GM12878 (cell line): ENCODE data around the gene KLHL2. TPM values are rescaled to one million over a fixed set of nuclear protein-coding genes. Genes with fewer than 3 reads are reported as not detected.

Source experiments
- ATAC-seq: fragments of 200-7000 bp; cut with Tn5 transposase; 3 replicates; pipeline ENCODE4 v1.9.1; 2020; ENCODE audit warnings: mild to moderate bottlenecking, moderate library complexity
- BruUV-seq: library from RNA; stranded (reverse); fragments of 400-500 nt; replicated peaks from 2 replicates; lab custom pipeline; 2021; lab: Mats Ljungman, UMichigan
- CTCF ChIA-PET: fragments of 300-600 bp; sonication (Branson Sonifier 250); formaldehyde crosslinking; extraction: SDS; loops from one replicate; lab custom pipeline; 2021; ENCODE audit warnings: inconsistent platforms; lab: Yijun Ruan, JAX
- POLR2A ChIA-PET: fragments of 350-600 bp; formaldehyde crosslinking; extraction: SDS; loops from one replicate; lab custom pipeline; 2021; ENCODE audit warnings: inconsistent platforms; lab: Charles Lee
- RAD21 ChIA-PET: fragments of 300-600 bp; sonication (Branson Sonifier 250); formaldehyde crosslinking; loops from one replicate; lab custom pipeline; 2023; ENCODE audit warnings: antibody characterized with exemption; ENCODE audit not compliant: unreplicated experiment; lab: Charles Lee
- SMC1A ChIA-PET: fragments of 300-600 bp; sonication (Branson Sonifier 250); formaldehyde crosslinking; loops from one replicate; lab custom pipeline; 2023; ENCODE audit not compliant: unreplicated experiment, uncharacterized antibody; lab: Charles Lee
- DNase-seq: peaks from one replicate; pipeline ENCODE4 v3.0.0-alpha.2; 2011; ENCODE audit warnings: low read depth, low spot score
- FAIRE-seq: peaks from 3 replicates; lab custom pipeline; 2011; peaks lifted over from hg19 to GRCh38; lab: Jason Lieb, UNC
- H2AFZ ChIP-seq: 2 replicates; pipeline ENCODE4 v1.6.0; 2011; ENCODE audit warnings: low read depth, low read length, control low read depth; ENCODE audit not compliant: control insufficient read depth
- H3K27ac ChIP-seq: 2 replicates; pipeline ENCODE4 v1.5.1; 2011; ENCODE audit warnings: control low read depth; ENCODE audit not compliant: control insufficient read depth, insufficient read depth
- H3K27me3 ChIP-seq, 2 experiments: replicated peaks in 1 of 2; 2 replicates each; pipeline versions ENCODE4 v1.6.0 to v1.6.1; 2011; ENCODE audit warnings: low read length in 1 of 2; ENCODE audit not compliant: control insufficient read depth in 2 of 2, insufficient read depth in 2 of 2
- H3K36me3 ChIP-seq, 2 experiments: 2 replicates each; pipeline ENCODE4 v1.5.1; 2011; ENCODE audit warnings: low read length in 1 of 2; ENCODE audit not compliant: control insufficient read depth in 2 of 2, insufficient read depth in 2 of 2
- H3K4me1 ChIP-seq: 2 replicates; pipeline ENCODE4 v1.6.1; 2011; ENCODE audit warnings: mild to moderate bottlenecking, low read length, moderate library complexity, mixed read lengths; ENCODE audit not compliant: control insufficient read depth, insufficient read depth
- H3K4me2 ChIP-seq: 2 replicates; pipeline ENCODE4 v1.6.0; 2011; ENCODE audit warnings: control low read depth; ENCODE audit not compliant: control insufficient read depth, insufficient read depth
- H3K4me3 ChIP-seq: fragments of 200-600 bp; sonication (generic); 2 replicates; pipeline ENCODE4 v1.5.1; 2016
- H3K79me2 ChIP-seq: 2 replicates; pipeline ENCODE4 v1.6.0; 2011; ENCODE audit warnings: low read length; ENCODE audit not compliant: control insufficient read depth, insufficient read depth
- H3K9ac ChIP-seq: 2 replicates; pipeline ENCODE4 v1.8.0; 2011; ENCODE audit warnings: low read length, control low read depth, mixed read lengths; ENCODE audit not compliant: control insufficient read depth, insufficient read depth
- H3K9me3 ChIP-seq: replicated peaks from 3 replicates; pipeline ENCODE4 v1.5.1; 2011; ENCODE audit warnings: mild to moderate bottlenecking, low read length; ENCODE audit not compliant: control insufficient read depth, insufficient read depth
- H4K20me1 ChIP-seq: 2 replicates; pipeline ENCODE4 v1.6.0; 2011; ENCODE audit not compliant: control insufficient read depth, insufficient read depth
- HCFC1 ChIP-seq: fragments of 150-350 bp; IDR thresholded peaks from 2 replicates; pipeline ENCODE4 v1.6.1; 2014; ENCODE audit warnings: low read length
- IKZF1 ChIP-seq: fragments of 450-650 bp; conservative IDR thresholded peaks from 2 replicates; pipeline ENCODE4 v1.6.1; 2017; ENCODE audit warnings: antibody characterized with exemption, mild to moderate bottlenecking
- STAT1 ChIP-seq: fragments of 450-650 bp; conservative IDR thresholded peaks from 2 replicates; pipeline ENCODE4 v1.6.1; 2014; ENCODE audit warnings: antibody characterized with exemption, mild to moderate bottlenecking
- in situ Hi-C: fragments of 300-500 bp; cut with MboI; formaldehyde crosslinking; loops from 9 replicates; pipeline ENCODE4 v1.14.3; 2018; ENCODE audit warnings: mixed read lengths
- intact Hi-C: fragments of 100-400 bp; cut with micrococcal nuclease; formaldehyde crosslinking; loops from one replicate; pipeline ENCODE4 v1.14.2; 2022; ENCODE audit not compliant: unreplicated experiment
- polyA plus RNA-seq, 11 experiments: library from polyadenylated mRNA; depleted of rRNA in 4 of 11; unstranded in 6 of 11; stranded (reverse) in 5 of 11; fragments of >200 nt; fragmentation: Nextera tagmentation in 4 of 11; fragmentation: Illumina TruSeq in 1 of 11; extraction: Ambion mirVana in 4 of 11; extraction: Trizol in 1 of 11; gene quantifications; 1 replicate in 1 of 11; 2 replicates in 10 of 11; pipeline versions ENCODE4 v1.2.1 to v1.2.3, GENCODE V29; 2011 to 2016; ENCODE audit warnings: inconsistent platforms in 2 of 11, missing spikeins in 2 of 11, low read depth in 1 of 11
- total RNA-seq, 4 experiments: library from RNA; depleted of rRNA in 3 of 4; stranded (reverse); fragments of >200 nt in 3 of 4; fragmentation: Illumina TruSeq in 1 of 4; extraction: Trizol in 1 of 4; gene quantifications; 2 replicates each; pipeline versions ENCODE4 v1.2.1 to v1.2.3, GENCODE V29; 2013 to 2021
- TF ChIP-seq, protein P1 (sequence below): fragments of 450-650 bp; IDR thresholded peaks from 2 replicates; pipeline ENCODE4 v1.6.1; 2016; ENCODE audit warnings: mild to moderate bottlenecking
- TF ChIP-seq, protein P2 (sequence below): fragments of 450-650 bp; IDR thresholded peaks from 2 replicates; pipeline ENCODE4 v1.6.1; 2017; ENCODE audit warnings: mild to moderate bottlenecking, moderate library complexity
- TF ChIP-seq, protein P3 (sequence below): fragments of 450-650 bp; IDR thresholded peaks from 2 replicates; pipeline ENCODE4 v1.6.1; 2017; ENCODE audit warnings: mild to moderate bottlenecking, low read depth, inconsistent platforms; ENCODE audit not compliant: poor library complexity, severe bottlenecking
- TF ChIP-seq, protein P4 (sequence below): fragments of 450-650 bp; formaldehyde crosslinking; IDR thresholded peaks from 2 replicates; pipeline ENCODE4 v1.4.0; 2022; ENCODE audit warnings: mild to moderate bottlenecking, moderate library complexity

The KLHL2 gene
- total and polyA plus RNA-seq, 10 of the 15 experiments (the other 5 are each of a cell fraction or from before 2014, with no cell fraction given): 4.8 to 22.8 (median 12.9) TPM

DNA sequence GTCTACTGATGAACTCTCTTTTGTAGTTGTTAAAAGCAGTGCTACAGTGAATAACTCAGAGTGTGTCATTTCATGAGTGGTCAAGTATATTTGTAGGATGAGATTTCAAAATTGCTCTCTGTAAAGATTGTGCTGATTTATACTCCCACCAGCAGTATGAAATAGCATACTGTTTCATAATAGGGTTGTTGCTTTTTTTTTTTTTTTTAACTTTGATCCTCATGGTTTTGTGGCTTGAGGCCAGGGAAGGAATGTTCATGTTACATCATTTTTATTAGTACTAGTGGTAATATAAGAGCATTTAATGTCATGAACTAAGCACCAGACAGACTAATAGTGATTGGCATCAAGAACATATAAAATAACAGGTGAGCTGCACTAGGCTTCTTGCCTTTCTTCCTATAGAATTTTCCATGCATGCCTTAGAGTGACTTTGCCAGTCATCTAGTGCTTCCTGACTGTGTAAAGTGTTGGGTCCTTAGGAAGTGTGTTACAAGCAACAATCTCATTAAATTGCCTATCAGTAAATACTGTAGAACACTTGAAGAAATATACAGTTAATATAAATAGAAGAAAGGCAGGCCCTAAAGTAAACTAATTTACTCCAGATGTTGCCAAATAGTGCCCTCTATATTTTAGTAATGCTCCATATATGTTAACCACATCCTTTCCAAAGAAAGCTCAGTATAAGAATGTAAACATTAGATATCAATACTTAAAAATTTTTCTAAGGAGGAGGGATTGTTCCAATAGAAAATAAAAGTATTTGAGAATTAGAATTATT lies 81.5 kb downstream of the KLHL2 start:
- POLR2A ChIA-PET: interaction anchor here (0.7 kb wide), 1 partner anchor 21 kb away, joined by 4 read pairs; no protein-coding TSS in a partner anchor
- TF ChIP-seq, protein P1, sequence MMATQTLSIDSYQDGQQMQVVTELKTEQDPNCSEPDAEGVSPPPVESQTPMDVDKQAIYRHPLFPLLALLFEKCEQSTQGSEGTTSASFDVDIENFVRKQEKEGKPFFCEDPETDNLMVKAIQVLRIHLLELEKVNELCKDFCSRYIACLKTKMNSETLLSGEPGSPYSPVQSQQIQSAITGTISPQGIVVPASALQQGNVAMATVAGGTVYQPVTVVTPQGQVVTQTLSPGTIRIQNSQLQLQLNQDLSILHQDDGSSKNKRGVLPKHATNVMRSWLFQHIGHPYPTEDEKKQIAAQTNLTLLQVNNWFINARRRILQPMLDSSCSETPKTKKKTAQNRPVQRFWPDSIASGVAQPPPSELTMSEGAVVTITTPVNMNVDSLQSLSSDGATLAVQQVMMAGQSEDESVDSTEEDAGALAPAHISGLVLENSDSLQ: no peak
- TF ChIP-seq, protein P2, sequence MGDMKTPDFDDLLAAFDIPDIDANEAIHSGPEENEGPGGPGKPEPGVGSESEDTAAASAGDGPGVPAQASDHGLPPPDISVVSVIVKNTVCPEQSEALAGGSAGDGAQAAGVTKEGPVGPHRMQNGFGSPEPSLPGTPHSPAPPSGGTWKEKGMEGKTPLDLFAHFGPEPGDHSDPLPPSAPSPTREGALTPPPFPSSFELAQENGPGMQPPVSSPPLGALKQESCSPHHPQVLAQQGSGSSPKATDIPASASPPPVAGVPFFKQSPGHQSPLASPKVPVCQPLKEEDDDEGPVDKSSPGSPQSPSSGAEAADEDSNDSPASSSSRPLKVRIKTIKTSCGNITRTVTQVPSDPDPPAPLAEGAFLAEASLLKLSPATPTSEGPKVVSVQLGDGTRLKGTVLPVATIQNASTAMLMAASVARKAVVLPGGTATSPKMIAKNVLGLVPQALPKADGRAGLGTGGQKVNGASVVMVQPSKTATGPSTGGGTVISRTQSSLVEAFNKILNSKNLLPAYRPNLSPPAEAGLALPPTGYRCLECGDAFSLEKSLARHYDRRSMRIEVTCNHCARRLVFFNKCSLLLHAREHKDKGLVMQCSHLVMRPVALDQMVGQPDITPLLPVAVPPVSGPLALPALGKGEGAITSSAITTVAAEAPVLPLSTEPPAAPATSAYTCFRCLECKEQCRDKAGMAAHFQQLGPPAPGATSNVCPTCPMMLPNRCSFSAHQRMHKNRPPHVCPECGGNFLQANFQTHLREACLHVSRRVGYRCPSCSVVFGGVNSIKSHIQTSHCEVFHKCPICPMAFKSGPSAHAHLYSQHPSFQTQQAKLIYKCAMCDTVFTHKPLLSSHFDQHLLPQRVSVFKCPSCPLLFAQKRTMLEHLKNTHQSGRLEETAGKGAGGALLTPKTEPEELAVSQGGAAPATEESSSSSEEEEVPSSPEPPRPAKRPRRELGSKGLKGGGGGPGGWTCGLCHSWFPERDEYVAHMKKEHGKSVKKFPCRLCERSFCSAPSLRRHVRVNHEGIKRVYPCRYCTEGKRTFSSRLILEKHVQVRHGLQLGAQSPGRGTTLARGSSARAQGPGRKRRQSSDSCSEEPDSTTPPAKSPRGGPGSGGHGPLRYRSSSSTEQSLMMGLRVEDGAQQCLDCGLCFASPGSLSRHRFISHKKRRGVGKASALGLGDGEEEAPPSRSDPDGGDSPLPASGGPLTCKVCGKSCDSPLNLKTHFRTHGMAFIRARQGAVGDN: no peak
- TF ChIP-seq HCFC1: no peak
- TF ChIP-seq IKZF1: no peak
- no peak for TF ChIP-seq STAT1
- TF ChIP-seq, protein P3, sequence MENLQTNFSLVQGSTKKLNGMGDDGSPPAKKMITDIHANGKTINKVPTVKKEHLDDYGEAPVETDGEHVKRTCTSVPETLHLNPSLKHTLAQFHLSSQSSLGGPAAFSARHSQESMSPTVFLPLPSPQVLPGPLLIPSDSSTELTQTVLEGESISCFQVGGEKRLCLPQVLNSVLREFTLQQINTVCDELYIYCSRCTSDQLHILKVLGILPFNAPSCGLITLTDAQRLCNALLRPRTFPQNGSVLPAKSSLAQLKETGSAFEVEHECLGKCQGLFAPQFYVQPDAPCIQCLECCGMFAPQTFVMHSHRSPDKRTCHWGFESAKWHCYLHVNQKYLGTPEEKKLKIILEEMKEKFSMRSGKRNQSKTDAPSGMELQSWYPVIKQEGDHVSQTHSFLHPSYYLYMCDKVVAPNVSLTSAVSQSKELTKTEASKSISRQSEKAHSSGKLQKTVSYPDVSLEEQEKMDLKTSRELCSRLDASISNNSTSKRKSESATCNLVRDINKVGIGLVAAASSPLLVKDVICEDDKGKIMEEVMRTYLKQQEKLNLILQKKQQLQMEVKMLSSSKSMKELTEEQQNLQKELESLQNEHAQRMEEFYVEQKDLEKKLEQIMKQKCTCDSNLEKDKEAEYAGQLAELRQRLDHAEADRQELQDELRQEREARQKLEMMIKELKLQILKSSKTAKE: no peak
- TF ChIP-seq, protein P4, sequence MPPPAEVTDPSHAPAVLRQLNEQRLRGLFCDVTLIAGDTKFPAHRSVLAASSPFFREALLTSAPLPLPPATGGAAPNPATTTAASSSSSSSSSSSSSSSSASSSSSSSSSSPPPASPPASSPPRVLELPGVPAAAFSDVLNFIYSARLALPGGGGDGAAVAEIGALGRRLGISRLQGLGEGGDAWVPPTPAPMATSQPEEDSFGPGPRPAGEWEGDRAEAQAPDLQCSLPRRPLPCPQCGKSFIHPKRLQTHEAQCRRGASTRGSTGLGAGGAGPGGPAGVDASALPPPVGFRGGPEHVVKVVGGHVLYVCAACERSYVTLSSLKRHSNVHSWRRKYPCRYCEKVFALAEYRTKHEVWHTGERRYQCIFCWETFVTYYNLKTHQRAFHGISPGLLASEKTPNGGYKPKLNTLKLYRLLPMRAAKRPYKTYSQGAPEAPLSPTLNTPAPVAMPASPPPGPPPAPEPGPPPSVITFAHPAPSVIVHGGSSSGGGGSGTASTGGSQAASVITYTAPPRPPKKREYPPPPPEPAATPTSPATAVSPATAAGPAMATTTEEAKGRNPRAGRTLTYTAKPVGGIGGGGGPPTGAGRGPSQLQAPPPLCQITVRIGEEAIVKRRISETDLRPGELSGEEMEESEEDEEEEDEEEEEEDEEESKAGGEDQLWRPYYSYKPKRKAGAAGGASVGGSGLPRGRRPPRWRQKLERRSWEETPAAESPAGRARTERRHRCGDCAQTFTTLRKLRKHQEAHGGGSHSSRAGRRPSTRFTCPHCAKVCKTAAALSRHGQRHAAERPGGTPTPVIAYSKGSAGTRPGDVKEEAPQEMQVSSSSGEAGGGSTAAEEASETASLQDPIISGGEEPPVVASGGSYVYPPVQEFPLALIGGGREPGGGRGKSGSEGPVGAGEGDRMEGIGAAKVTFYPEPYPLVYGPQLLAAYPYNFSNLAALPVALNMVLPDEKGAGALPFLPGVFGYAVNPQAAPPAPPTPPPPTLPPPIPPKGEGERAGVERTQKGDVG (CRISPR knock-in tag): no peak

More for the DNA sequence above, 81.5 kb downstream of the KLHL2 start:
- CTCF ChIA-PET: interaction anchor here (1.0 kb wide), 1 partner anchor 22 kb away, joined by 3 read pairs; no protein-coding TSS in a partner anchor
- DNase-seq (no peak), FAIRE-seq (no peak), ATAC-seq (peak; percentile 37)
- Histone ChIP-seq H3K4me2 (no peak overlapping the region; the same call in 1 of the 2 replicates), H2AFZ (no peak overlapping the region), H3K79me2 (no peaks in the 10 kb centered on the region), H3K27me3 (no peaks in the 10 kb centered on the region), H4K20me1 (no peaks in the 10 kb centered on the region), H3K36me3 (no peaks in the 10 kb centered on the region), H3K4me3 (no peak overlapping the region), H3K27ac (no peak overlapping the region), H3K9ac (no peak overlapping the region), H3K4me1 (peaks cover 20% of the 10 kb centered on the region), H3K9me3 (no peaks in the 10 kb centered on the region; the same call in 2 of the 3 replicates)
- intact Hi-C loops (no loop called here), in situ Hi-C loops (no loop called here)
- SMC1A ChIA-PET: interaction anchor here (0.8 to 1.4 kb wide), 5 partner anchors 8 to 169 kb away, joined by 3 to 4 read pairs (median 3); no protein-coding TSS in a partner anchor
- no TSS peak for BruUV-seq
- RAD21 ChIA-PET: interaction anchor here (0.7 to 1.0 kb wide), 4 partner anchors 9 to 158 kb away, joined by 3 to 4 read pairs (median 4); no protein-coding TSS in a partner anchor
